NCI-H446 treated with DMSO at 0.1 percent for 48 hours (cell line): ENCODE results near the gene RAD54L2.
"Not testable (repeated sequence)": the region's sequence is repeated elsewhere in the genome, so short reads cannot be mapped to it uniquely, and the experiment has no call there.

Experiments used
- DNase-seq: peaks from one replicate; lab custom pipeline; 2025; lab: John Stamatoyannopoulos, UW

Gene RAD54L2, protein sequence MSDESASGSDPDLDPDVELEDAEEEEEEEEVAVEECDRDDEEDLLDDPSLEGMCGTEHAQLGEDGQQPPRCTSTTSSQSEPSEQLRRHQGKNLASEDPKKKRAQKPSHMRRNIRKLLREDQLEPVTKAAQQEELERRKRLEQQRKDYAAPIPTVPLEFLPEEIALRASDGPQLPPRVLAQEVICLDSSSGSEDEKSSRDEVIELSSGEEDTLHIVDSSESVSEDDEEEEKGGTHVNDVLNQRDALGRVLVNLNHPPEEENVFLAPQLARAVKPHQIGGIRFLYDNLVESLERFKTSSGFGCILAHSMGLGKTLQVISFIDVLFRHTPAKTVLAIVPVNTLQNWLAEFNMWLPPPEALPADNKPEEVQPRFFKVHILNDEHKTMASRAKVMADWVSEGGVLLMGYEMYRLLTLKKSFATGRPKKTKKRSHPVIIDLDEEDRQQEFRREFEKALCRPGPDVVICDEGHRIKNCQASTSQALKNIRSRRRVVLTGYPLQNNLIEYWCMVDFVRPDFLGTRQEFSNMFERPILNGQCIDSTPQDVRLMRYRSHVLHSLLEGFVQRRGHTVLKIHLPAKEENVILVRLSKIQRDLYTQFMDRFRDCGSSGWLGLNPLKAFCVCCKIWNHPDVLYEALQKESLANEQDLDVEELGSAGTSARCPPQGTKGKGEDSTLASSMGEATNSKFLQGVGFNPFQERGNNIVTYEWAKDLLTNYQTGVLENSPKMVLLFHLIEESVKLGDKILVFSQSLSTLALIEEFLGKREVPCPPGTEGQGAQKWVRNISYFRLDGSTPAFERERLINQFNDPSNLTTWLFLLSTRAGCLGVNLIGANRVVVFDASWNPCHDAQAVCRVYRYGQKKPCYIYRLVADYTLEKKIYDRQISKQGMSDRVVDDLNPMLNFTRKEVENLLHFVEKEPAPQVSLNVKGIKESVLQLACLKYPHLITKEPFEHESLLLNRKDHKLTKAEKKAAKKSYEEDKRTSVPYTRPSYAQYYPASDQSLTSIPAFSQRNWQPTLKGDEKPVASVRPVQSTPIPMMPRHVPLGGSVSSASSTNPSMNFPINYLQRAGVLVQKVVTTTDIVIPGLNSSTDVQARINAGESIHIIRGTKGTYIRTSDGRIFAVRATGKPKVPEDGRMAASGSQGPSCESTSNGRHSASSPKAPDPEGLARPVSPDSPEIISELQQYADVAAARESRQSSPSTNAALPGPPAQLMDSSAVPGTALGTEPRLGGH (N-terminal part only)

DNA sequence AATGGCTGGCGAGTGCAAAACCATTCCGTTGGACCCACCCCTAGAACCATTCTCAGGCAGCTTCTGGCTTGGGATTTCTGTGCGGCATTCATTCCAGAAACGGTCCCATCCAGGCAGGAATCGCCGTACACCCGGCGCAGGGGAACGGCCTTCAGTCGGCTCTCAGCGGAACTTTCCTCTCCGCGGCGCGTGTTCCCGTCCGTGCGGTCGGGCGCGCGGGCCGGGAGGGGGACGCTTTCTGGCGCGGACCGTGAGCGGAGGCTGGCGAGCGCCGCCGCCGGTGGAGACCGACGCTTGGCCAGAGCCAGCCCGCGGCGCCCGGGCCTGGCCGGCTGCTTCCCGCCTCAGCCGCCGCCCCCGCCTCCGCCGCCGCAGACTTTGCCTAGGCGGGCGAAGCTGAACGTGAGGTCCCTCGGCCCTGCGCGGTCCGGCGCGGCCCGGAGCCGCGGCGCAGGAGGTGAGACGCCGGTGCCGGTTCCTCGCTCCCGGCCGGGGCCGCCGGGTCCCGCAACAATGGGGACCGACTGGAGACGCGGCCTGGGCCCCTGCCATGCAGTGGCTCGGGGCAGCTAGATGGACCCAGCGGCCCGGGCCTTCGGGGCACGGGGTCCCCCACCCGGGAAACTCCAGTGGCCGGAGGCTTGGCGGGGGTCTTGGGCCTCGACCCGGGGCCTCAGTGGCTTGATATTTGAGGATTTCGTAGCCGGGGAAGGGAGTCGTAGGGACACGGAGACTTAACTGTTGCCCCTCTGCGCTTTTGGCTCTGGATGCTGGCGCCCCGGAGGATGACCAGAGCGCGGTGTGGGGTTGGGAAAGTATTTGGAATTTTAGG is at the start of gene RAD54L2:
RAD54L2 (plus strand) TSS at position 261 of the 832 bp plus-strand sequence. CDS start 51,702 bp downstream, outside the sequence.
- DNase-seq: peak; percentile 22

DNA sequence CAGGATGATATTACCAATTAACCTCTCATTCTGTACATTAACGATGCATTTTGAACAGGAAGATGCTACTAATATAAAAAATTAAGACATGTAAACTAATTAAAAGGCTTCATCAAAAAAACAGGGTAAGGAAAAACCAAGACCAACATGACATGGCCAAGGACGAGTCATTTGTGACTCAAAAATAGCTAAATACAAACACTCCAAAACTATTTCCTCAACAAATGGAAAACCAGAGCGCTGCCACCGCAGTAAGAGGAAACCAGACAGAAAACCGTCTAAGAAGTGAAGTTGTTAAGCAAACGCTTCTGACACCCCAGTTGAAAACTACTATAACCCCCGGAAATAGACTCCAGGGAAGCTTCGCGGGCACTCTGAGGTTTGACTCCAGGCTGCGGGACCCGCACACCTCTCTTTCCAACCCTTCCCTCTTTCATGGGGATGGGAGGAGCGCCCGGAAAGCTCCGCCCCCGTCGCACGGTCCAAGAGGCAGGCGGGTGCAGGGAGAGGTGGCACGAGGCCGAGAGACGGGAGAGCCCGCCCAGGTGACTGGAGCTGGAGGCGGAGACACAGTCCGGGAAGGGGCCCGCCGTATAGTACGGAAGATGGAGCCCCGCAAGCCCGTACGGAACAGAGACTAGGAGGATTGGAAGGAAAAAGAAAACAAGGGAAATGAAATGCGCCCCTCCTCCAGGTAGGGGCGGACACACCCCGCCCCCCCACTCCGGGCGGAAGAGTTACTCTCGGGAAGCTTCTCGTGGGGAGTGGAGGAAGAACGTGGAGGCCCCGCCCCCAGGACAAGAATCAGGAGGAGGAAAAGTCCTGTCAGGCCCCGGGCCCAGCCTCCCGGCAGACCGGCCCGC is 39.4 kb upstream of the RAD54L2 start:
- peak; percentile 78 for DNase-seq

DNA sequence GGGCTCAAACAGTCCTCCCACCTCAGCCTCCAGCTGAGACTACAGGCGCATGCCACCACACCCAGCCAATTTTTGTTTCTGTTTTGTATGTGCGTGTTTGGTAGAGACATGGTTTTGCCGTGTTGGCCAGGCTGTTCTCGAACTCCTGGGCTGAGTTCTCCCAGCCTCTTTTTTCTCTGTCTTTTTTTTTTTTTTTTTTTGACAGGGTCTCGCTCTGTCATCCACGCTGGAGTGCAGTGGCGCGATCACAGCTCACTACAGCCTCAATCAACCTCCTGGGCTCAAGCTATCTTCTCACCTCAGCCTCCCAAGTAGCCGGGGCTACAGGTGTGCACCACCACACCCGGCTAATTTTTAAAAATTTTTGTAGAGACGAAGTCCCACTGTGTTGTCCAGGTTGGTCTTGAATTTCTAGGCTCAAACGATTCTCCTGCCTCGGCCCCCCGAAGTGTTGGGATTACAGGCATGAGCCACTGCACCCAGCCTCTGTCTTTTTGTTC is 37.8 kb upstream of the RAD54L2 start:
- no peak for DNase-seq

DNA sequence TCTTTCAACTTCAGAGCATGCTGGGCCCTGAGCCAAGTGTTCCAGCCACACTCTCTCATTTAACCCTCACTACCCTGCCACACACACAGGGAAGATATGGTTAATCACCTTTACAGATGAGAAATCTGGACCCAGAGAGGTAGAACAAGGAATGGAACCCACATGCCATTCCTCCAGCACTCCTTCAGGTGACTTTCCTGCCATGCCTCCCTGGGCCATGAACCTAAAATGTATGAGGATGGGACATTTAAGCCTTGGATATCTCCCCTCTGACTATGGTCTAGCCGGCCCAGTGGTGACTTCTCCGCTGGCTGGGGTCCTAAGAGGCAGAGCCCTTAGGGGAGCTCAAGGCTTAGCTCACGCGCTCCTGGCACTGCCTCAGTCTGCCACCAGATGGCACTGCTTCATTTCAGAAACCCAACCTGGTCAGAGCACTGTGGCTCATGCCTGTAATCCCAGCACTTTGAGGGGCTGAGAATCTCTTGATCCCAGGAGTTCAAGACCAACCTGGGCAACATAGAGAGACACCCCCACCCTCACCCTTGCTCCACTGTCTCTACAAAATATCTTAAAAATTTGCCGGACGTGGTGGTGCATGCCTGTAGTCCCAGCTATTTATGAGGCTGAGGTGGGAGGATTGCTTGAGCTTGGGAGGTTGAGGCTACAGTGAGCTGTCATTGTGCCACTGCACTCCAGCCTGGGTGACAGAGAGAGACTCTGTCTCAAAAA is 36.5 kb upstream of the RAD54L2 start:
- DNase-seq: peak; percentile 35

DNA sequence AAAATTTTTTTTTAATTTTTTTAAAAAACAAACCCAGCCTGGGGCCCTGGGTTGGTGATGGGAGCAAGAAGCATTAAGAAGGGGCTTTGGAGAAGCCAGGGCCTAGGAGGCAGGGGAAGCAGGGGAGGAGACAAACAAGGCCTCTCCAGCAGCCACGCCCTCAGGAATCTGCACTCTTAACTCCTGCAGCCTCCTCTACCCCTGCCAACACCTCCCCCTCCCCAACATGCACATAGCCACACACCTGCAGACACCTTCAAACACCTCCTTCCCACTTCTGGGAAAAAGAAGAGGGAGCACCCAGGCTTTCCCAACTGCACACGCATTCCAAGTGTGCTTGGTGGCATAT is 36.0 kb upstream of the RAD54L2 start:
- no peak for DNase-seq

DNA sequence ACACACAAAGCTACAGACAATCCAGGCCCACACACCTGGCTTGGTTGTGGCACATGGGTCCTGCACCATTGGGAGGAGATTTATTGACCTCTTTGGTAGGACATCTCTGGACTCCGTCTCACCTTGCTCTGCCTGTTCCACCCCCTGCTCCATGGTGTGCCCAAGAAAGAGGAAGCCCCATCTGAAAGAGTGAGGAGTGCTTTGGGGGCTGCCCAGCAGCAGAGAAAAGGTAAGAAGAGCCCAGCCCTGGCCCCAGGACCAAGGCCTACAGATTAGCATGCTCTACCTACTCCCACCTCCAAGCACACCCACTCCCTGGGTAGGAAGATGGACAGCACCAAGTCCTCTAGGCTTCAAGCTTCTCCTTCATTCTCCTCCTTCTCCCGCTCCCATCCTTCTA is 35.5 kb upstream of the RAD54L2 start:
- no peak for DNase-seq

DNA sequence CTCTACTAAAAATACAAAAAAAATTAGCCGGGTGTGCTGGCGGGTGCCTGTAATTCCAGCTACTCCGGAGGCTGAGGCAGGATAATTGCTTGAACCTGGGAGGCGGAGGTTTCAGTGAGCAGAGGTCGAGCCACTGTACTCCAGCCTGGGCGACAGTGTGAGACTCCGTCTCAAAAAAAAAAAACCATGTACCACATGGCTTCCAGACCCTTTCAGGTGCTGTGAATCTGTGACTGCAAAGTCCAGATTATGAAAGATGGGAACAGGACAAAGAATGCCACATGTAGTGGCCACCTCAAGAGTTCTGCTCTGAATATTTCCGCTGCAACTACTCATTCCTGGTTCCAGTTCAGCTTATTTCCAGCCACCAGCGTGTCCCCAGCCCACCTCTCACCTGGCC is 30.3 kb upstream of the RAD54L2 start:
- DNase-seq: no peak

DNA sequence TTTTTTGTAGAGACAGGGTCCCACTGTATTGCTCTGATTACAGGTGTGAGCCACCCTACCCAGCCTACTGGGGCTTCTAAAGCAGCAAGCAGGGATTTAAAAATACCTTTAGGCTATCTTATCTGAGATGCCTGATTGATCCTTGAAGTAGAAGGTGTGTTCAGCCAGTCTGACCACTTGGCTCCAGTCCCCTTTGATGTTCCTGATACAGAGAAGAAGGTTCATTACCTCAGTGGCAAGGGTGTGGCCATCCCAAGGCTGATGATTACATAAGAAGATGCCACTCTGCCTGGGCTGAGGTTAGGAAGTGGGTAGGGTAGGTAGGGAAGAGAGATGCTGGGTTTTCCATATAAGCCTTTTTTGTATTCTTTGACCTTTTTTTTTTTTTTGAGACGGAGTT is 27.5 kb upstream of the RAD54L2 start:
- DNase-seq: no peak

DNA sequence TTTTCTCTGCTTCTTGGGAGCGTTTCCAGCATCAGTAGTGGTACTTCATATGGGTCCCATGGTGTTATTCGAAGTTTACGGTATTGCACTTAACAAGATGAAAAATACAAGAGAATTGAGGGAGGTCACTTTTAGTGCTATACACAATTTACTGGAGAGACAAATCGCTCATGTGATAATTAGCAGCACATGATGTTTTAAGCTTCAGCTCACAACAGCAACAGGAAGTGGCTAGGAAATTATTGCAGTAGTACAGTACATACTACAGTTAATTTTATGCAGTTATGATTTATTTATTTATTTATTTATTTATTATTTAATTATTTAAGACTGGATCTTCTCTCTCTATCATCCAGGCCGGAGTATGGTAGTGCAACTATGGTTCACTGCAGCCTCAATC is 24.3 kb upstream of the RAD54L2 start:
- no peak for DNase-seq

DNA sequence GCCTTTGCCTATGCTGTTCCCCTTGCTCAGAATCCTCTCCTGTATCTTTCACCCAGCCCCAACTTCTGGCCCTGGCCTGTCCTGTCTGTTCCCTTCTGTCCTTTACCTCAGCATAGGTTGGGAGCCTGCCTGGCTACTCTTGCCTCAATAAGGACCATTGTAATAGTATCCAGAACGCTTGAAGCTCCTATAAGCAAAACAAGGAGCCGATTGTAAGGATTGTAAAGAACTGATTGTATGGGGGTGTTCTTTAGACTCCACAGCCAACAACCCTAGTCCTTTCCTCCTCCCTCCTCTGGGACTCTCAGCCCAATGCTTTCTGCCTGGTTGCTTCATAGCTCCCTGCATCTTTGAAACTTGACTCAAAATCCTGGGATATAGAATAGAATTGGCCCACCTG is 18.7 kb upstream of the RAD54L2 start:
- no peak for DNase-seq

DNA sequence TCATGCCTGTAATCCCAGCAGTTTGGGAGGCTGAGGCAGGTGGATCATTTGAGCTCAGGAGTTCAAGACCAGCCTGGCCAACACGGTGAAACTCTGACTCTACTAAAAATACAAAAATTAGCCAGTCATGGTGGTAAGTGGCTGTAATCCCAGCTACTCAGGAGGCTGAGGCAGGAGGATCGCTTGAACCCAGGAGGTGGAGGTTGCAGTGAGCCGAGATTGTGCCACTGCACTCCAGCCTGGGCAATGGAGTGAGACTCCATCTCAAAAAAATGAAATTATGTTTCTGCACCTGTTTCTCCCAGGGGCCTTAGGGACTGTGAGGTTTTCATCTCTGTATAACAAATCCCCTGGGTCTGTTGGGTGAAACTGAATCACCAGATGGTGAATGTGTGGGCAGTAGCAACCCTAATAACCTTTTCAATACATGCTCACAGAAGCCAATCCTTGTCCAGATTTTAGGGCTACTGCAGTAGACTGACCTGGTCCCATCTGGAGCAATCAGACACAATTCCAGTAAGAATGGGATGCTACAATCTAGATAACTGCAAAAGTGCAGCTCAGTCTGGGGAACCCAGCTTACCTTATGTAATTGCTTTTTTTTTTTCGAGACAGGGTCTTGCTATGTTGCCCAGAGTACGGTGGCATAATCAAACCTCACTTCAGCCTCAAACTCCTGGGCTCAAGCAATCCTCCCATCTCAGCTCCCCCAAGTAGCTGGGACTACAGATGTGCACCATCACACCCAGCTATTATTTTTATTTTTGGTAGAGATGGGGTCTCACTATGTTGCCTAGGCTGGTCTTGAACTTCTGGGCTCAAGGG is 17.4 kb upstream of the RAD54L2 start:
- not testable (repeated sequence) for DNase-seq

DNA sequence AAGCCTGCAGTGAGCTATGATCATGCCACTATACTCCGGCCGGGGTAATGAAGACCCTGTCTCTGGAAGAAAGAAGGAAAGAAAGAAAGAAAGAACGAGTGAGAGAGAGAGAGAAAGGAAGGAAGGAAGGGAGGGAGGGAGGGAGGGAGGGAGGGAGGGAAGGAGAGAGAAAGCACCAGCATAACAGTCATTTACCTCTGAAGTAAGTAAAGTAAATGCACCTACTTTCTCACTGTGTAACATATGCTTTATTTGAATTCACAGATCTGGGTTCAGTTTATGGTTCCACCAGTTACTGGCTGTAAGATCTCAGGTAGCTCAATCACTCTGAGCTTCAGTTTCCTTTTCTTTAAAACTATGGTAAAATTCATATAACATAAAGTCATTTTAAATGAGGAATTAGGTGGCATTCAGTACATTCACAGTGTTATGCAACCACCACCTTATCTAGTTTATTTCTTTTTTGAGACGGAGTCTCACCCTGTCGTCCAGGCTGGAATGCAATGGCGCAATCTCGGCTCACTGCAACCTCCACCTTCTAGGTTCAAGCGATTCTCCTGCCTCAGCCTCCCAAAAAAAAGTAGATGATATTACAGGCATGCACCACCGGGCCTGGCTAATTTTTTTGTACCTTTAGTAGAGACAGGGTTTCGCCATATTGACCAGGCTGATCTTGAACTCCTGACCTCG is 16.1 kb upstream of the RAD54L2 start:
- DNase-seq: no peak

DNA sequence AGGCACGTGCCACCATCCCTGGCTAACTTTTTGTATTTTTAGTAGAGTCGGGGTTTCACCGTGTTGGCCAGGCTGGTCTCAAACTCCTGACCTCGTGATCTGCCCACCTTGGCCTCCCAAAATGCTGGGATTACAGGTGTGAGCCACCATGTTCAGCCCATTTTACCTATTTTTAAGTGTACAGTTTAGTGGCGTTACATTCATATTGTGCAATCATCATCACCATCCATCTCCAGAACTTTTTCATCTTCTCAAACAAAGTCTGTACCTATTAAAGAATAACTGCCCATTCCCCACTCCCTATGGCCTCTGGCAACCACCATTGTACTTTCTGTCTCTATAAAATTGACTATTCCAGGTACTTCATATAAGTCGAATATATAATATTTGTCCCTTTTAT is 13.6 kb upstream of the RAD54L2 start:
- not testable (repeated sequence) for DNase-seq

DNA sequence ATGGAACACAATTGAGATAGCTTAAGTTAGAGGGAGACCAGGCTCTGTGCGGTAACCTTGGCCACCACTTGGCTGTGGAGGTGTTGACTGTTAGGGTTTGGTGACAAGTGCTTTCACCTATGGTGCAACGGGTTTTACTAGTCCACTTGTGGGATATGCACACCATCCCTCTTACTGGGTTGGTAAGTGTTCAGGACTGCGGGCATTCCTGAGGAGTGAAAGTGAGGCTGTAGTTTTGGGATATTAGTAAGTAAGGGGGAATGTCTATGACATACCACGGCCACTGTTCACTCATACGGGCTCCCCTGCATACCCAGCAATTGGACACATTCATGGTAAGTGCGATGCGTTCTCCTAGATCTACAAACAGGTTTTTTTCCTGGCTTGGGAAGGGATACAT is 8.0 kb upstream of the RAD54L2 start:
- no peak for DNase-seq

DNA sequence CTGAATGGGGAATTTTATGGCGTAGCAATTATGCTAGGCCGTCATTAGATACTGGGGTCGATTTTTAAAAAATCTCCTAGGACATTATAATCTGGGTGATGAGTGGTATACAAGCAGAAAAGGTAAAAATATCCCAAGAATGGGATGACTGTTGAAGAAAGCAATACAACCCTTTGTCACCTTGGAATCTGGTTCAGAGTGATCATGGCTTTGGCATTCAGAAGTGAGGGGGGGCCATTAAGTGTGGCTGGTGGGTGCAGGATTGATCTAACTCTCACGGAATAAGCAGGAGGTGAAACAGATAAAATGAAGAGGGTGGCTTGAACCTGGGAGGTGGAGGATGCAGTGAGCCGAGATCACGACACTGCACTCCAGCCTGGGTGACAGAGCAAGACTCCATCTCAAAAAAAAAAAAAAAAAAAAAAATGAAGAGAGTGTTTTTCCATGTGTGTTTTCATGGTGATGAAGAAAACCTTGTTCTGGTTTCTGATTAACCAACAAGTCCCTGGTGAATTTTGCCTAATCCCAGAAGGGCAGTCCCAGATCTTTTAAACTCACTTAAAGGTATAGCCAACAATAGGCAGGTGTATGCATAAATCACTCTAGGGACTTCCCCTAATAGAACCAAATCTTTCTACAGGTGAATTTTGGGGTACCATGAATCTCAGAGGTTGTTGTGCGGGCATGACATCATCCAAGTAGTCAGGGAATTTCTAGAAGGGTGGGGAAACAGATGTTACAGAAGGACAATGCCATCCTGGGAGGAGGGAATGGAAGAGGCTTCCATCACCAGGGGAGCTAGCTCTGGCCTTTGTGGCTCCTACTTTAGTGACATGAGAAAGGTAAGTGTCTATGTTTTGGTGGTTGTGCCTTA is 3.1 kb upstream of the RAD54L2 start:
- no peak for DNase-seq

DNA sequence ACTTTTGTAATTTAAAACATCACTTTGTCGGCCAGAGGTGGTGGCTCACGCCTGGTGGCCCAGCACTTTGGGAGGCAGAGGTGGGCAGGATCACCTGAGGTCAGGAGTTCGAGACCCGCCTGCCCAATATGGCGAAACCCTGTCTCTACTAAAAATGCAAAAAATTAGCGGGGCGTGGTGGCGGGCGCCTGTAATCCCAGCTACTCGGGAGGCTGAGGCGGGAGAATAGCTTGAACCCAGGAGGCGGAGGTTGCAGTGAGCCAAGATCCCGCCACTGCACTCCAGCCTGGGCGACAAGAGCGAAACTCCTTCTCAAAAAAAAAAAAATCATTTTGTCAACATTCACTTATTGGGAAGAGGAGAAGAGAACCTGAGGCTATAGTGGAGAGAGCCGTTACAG is 888 bp upstream of the RAD54L2 start:
- not testable (repeated sequence) for DNase-seq

DNA sequence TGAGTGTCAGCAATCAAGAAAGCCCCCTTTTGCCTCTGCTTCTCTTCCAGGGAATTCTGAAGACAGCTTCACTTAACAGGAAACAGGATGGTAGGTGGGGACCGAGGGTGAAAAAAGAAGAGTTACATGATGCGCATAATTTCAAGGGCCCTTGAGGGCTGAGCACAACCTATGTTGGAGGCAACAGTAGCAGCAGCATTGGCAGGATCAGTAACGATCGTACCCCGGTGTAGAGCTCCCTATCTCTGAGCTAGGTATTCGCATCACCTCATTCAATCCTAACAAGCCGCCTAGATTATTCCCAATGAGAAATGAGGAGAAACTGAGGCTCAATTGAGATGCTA is 432 bp upstream of the RAD54L2 start:
- DNase-seq: no peak
